Ovary (tissue), 3 donors: ENCODE results near the gene RPL3.

Source experiments
- CTCF ChIP-seq, 3 donors: fragments of 450-650 bp in 2 of 3; fragments of 200-600 bp in 1 of 3; IDR thresholded peaks; one replicate each; pipeline versions ENCODE4 v1.5.1 to v1.8.0; 2016 to 2022; ENCODE audit warnings: antibody characterized with exemption in 3 of 3, mild to moderate bottlenecking in 1 of 3
- EP300 ChIP-seq: sonication (generic); formaldehyde crosslinking; IDR thresholded peaks from one replicate; pipeline ENCODE4 v1.6.1; 2017; ENCODE audit warnings: antibody characterized with exemption
- POLR2A ChIP-seq: fragments of 450-650 bp; IDR thresholded peaks from one replicate; pipeline ENCODE4 v1.6.1; 2017; ENCODE audit warnings: antibody characterized with exemption, mild to moderate bottlenecking, moderate library complexity
- donor health status: DM: no; HTN: no; CAD: no.

DNA sequence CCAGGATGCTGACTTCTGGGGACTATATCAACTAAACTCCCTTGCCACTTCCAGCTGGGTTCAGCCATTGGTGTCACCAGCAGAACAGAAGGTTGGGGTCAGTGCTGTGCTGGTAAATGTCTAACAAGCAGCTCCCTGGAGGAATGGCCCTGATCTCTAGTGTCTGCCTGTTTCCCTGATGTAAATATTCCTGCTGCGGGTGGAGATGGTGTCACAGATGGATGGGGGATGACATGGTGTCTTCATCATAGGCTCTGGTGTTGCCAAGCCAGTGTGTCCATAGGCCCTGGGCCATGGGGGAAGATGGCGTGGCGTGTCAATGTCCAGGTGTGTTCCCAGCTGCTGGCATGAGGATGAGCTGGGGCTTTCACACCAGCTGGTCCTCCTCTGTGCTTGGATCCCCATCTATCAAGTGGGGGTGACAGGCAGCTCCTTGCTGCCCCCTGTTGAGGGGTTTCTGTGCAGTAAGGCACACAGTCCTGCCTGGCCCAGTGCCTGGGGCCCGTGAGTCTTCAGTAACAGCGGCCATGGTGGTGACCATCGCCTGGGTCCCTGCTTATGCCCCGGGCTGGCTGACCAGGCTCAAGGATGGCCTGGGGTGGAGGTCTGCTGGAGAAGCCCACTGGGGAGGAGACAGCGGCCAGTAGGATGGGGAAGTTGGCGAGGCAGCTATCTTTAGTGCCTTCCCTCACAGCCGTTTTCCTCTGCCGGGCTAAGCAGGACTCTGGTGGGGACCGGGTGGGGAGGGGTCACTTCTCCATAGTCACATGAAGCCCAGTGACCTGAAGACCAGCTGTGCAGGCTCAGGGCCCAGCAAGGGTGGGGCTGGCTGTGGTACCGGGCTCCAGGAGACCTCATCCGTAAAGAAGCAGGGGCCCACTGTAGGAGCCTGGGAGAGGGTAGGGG, 12.7 kb downstream of the RPL3 start:
- TF ChIP-seq CTCF (IDR thresholded peaks at IDR 0.05) (no peak), POLR2A (no peak), EP300 (no peak)
